GM21367 (cell line): ENCODE measurements around the gene GJB2.

Source experiments
- ATAC-seq: cut with Tn5 transposase; IDR thresholded peaks from one replicate; pipeline ENCODE4 v1.9.1; 2021; ENCODE audit not compliant: unreplicated experiment

GJB2 gene

DNA sequence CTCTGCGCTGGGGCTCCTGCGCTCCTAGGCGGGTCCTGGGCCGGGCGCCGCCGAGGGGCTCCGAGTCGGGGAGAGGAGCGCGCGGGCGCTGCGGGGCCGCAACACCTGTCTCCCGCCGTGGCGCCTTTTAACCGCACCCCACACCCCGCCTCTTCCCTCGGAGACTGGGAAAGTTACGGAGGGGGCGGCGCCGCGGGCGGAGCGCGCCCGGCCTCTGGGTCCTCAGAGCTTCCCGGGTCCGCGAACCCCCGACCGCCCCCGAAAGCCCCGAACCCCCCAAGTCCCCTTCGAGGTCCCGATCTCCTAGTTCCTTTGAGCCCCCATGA is at the start of gene GJB2:
Gene GJB2, minus strand, starts transcription at position 103 of the 326 bp plus-strand sequence. CDS start 3,357 bp downstream, outside the sequence.
- no peak for ATAC-seq

DNA sequence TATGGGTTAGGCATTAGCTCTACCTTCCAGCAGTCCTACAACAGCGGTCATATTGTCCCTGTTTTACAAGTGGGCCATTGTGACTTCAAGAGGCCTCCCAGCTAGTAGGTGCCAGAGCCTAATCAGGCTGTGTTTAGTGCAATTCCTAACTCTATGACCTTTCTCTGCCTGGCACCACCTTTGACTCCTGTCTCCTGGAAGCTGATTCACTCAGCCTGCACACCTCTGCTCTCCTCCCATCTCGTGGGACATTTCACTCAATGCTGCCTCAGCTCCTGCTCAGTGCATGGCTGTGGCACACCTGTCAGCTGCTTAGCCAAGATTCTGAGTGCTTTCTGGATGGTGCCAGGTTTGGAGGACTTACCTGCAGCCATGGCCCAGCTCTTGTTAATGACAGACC is 48.9 kb upstream of the GJB2 start:
- ATAC-seq, result no peak

DNA sequence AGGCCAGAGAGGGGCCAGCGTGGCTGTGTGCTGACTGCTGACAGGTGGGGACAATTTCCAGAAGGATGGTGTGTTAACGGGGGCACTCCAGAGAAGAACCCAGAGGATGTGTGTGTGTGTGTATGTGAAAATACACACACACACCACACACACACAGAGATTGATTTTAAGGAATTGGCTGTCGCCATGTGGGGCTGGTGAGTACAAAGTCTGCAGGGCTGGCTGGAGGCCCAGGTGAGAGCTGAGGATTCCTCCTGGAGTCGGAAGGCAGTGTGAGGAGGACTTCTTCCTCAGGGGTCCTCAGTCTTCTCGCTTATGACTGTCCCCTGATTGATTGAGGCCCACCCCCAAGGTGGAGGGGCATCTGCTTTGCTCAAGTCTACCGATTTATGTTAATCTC is 47.0 kb upstream of the GJB2 start:
- ATAC-seq, result no peak

DNA sequence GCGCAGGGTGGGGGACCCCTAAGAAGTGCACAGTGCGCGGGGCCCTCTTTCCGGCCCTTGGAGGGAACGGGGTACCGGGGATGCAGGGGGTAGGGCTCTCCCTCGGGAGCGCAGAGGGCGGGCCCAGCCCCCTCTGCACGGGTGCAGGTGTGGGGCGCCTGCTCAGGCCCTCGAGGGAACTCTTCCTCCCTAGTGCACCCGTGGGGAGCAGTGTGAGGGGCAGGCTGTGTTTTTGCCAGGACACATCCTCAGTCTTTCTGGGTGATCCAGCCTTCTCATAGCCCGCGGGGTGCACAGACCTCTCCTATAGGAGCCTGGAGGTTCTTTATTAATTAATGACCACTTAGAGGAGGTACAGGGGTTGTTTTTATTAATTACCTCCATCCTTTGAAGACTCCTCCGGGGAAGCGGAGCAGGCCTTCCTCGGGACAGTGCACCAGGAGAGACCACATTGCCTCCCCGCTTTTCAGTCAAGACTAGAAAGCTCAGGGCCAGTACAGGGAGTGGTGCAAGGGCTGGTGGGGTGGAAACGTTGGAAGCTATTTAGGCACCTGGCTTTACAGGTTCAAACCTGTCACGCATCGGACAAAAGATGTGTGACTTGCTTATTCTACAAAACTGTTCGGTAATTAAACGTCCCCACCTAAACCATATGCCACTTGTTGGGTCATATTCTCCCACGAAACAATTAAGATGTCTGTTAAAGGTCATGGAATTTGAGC is 40.0 kb upstream of the GJB2 start:
- ATAC-seq, result no peak

DNA sequence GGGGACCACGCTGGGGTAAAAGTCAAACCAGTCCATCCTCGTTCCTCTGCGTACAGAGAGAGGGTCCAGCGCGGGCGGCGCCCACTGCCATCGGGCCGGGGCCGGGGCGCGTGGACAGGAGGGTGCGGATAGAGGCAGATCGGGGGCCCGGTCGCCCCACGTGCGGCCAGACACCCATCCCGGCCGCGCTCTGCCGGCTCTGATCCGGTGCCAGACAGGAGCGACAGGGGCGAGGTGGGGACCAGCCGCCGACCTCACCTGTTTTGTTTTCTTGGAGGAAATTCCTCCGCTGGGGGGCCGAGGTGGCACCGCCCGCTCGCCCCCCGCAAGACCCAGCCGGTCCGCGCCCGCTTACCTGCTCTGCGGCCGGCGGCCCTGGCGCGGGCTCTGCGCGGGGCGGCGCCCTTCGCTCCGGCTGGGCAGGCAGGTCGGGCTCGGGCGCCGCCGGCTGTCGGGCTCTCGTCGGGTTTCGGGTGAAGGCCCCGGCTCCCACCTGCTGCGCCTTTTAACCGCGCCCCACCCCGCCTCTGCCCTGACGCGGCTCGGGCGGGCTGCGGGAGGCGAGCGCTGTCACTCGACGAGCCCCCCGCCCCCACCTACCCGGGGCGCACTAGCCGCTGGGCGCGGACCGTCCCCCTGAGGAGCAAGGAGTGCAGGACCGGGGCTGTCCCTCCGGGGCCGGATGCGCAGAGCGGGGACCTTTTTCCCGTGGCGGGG is 39.3 kb upstream of the GJB2 start, which contains the start of gene GJB6:
Gene GJB6, minus strand, starts transcription at position 481 of the 717 bp plus-strand sequence. CDS start 8,839 bp downstream, outside the sequence.
- ATAC-seq, result no peak

DNA sequence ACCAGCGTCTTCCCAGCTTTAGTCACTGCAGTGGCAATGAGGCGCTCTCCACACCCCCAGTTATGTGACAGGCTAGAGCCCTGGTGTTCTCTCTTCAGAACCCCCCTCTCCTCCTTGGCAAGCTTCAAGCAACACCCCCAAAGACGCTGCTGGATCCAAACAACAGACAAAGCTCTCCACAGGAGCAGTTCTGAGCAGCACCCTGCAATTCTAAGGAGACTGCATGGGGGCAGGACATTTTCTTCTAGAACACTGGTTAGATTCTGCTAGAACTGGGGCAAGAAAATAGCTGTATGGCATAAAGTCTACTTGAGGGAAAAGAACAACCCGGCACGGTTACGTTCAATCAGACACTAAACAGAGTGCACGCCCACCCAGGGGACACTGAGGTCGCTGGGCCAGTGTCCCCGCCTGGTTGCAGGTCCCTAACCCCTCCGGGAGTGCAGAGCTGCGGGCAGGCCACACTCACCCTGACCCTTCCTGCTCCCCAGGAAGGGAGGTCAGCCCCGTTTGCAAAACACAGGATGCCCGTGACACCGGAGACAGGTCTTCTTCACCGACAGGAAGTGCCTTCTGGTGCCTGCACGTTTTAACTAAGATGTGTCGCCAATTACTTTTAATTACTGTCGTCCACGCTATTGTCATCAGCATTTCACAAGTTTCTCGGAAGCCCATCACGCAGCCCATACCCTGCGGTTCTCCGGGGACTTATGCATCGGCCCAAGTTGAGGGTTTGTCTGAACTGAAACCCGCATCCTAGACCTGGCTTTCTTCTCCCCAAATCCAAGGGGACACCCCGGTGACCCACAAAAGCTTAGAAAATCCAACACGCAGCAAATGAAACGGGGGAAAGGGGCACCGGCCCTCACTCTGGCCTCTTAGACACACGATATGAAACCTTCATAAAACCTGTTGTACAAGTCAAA is 38.4 kb upstream of the GJB2 start:
- no peak for ATAC-seq

DNA sequence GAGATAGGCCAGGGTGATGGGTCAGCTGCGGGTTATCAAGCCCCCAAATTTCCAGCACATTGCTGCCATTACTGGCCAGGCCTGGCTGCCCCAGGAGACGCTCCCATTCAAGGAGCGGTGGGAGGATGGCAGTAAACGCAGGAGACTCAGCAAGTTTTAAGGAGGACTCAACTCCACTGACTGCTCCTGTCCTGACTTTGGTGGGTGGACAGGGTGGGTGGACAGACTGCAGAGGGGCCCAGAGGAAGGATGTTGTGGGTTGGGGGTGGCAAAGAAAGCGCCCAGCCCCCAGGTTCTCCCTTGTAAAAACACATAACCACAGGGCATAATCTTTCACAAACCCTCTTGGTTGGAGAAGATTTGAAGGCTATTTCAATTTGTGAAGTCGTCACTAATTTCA is 35.0 kb upstream of the GJB2 start:
- ATAC-seq, result no peak

DNA sequence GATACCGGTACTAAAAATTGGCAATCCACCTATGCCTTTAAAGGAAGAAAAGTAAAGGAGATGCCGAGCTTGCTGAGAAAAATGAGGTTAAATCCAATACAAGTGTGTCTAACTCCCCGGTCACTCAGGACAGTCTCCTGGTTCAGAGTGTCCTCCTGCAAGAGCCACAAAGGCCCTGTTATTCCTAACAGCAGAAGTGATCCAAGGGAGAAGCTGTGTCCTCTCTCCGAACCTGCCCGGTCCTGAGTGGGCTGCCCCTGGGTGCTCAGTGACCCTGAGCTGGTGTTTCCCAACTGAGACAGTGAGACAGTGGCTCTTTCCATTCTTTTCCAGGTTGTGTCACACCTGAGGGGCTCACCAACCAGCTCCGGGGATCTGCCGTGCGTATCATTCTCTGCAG is 34.5 kb upstream of the GJB2 start:
- ATAC-seq, result no peak

DNA sequence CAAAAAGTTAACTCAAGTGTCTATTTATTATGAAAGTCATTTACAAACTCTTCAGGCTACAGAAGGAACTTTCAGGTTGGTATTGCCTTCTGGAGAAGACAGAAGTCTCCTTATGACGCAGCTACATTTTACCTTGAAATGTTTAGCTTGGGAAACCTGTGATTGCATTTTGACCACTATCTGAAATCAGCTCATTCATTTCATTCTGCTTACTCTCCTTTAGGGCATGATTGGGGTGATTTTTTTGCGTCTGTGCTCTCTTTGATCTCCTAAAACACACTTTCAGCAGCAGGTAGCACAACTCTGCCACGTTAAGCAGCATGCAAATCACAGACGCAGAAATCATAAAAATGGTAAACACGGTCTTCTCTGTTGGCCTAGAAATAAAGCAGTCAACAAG is 29.8 kb upstream of the GJB2 start:
- ATAC-seq, result no peak

- no peak for ATAC-seq
Observed at GRCh38 chr13:20221772-20222171, 29.0 kb upstream of the GJB2 start.

GRCh38 chr13:20219577-20219976 is 26.8 kb upstream of the GJB2 start:
- peak; percentile 80 for ATAC-seq

DNA sequence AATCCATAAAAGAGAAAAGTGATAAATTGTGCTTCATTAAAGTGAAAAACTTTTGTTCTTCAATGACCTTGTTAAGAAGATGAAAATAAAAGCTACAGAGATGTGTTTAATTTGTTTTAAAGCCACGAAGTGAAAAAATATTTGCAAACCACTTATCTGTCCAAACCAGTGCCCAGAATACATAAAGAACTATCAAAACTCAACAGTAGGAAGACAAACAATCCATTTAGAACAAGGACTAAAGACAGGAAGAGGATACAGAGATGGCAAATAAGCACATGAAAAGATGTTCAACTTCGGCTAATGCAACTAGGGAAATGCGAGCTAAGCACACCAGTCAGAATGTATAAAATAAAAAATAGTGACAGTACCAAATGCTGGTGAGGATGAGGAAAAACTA is 24.4 kb upstream of the GJB2 start:
- ATAC-seq, result no peak

- no peak for ATAC-seq
Observed at GRCh38 chr13:20209948-20210347, 17.2 kb upstream of the GJB2 start.

GRCh38 chr13:20206698-20207235 is 14.0 kb upstream of the GJB2 start:
- ATAC-seq, result no peak

DNA sequence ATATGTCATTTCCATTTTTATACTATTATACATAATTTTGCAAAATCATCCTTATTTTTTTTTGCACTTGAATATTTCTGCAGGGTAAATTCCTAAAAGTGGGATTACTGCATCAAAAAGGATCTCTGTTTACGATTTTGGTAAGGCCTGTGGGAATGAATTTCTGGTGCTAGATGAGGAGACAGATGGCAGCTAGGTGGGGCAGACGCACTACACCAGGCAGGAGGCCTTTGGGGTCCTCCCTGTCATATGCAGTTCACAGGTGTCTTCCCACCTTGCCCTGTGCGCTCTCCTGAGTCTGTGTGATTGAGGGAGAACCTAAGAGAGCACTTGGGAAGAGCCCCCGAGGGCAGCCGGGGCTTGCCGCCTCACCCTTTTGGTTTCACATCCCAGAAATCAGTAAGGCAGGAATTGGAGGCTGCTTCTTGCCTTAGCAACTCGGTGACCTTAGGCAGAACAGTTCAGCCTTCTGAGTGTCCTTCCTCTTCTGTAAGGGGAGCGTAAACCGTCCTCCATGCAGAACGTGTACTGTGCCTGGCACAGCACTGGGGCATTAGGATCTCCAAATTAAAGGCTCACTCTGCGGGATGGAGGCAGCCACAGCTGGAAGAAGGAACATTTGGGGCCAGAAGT is 13.4 kb upstream of the GJB2 start:
- no peak for ATAC-seq

DNA sequence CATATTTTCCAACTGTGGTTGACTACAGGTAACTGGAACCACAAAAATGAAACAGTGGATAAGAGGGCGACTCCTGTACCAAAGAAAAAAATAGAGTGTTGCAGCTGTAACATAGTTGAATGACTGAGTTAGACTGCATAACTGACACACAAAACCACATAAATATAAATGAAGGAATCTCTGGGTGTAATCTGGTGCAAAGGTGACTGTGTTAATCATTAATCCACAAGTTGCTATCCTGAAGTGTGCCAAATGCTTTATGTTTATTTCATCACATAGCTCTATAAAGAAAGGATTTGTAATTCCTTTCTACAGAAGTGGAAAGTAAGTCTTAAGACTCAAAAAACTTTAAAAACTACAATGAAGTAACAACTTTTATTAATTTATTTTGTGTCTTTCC is 6.0 kb upstream of the GJB2 start:
- no peak for ATAC-seq

DNA sequence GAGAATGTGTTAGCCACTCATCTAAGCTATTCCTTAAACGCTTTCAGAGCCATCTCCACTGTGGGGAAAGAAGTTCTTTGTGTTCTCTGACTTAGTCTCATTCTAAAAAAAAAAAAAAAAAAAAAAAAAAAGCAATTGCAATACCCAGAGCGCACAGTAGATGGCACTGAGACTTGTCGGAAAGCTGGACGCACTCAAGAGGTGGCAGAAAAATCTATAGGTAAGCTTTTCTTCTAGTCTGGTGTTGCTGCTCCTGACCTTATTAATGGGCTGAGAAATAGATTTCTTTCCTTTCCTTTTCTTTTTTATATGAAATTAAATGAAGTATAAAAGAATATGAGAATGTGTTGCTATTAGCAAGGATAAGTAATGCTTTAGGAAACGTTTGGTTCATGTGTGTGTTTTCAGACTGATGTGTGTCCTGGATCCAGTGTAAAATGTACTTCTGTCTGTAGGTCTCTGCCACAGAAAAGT is 4.7 kb upstream of the GJB2 start:
- no peak for ATAC-seq

GRCh38 chr13:20195801-20196200 is 3.1 kb upstream of the GJB2 start:
- ATAC-seq, result no peak

- no peak for ATAC-seq
Observed at GRCh38 chr13:20193907-20194631, 1.3 kb upstream of the GJB2 start.
